ENCODE measurements around the gene KLF3.

The KLF3 gene

DNA sequence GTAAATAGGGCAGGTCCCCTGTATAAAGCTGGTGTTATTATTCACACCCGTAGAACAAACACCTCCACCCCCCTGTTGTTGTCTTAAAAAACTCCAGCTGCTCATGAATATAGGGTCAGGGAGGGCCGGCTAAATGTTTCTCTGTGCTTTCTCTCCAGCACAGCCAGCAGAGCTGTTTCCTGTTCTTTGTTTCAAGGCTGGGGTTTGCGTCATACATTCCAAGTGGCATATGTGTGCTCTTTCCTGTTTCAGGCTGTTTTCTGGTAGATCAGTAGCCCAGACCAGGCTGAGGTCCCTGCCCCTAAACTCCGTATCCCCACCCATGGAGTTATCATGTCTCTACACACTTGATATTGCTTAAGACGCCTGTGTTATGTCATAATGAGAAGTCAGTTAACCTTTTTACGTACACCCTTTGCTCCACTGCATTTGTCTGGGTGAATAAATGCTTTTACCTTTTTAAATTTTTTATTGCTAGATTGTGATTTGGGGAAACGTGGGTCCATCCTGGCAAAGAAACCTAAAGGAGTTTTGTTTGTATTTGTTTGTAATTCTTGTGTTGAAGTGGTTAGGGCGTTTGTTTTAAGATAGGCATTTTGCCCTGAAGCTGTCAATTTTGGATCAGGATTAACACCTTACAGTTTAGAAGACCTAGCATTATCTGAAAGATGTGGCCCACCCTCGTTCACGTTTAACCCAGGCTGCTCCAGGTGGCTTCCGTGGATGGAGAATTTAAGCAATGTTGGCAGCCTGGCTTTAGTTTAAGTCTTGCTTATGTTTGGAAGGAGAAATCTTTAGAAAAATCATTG, 3.3 kb downstream of the KLF3 start (continued):
- TF ChIP-seq ZNF707 (tag by site-specific recombination; IDR thresholded peaks at IDR 0.05) (no peak), ATF2 (tag by site-specific recombination; IDR thresholded peaks at IDR 0.05; ENCODE audit: low read depth) (0 out of 2 replicates have a peak, but pooled peaks have one; percentile 8), ZBTB11 (tag by site-specific recombination; conservative IDR thresholded peaks at IDR 0.05; ENCODE audit: low read depth) (no peak; the same call in 1 of the 2 replicates), ZBTB20 (tag by site-specific recombination; IDR thresholded peaks at IDR 0.05) (peak; percentile 33; the same call in 1 of the 2 replicates), ZNF521 (tag by site-specific recombination; IDR thresholded peaks at IDR 0.05) (no peak), PRDM10 (tag by site-specific recombination; IDR thresholded peaks at IDR 0.05) (peak; percentile 51), KLF17 (tag by site-specific recombination; IDR thresholded peaks at IDR 0.05) (peak; percentile 97), ZFHX2 (tag by site-specific recombination; conservative IDR thresholded peaks at IDR 0.05) (no peak), SP3 (tag by site-specific recombination; IDR thresholded peaks at IDR 0.05) (peak; percentile 38; the same call in 1 of the 2 replicates), KLF9 (tag by site-specific recombination; IDR thresholded peaks at IDR 0.05; ENCODE audit: low read depth) (no peak), GLI2 (tag by site-specific recombination; IDR thresholded peaks at IDR 0.05; ENCODE audit: borderline replicate concordance, low read depth) (no peak), ZBTB48 (tag by site-specific recombination; IDR thresholded peaks at IDR 0.05) (peak; percentile 58), ZNF664 (tag by site-specific recombination; IDR thresholded peaks at IDR 0.05) (no peak), ZNF660 (tag by site-specific recombination; IDR thresholded peaks at IDR 0.05) (peak; percentile 80), ZNF701 (tag by site-specific recombination; IDR thresholded peaks at IDR 0.05) (no peak), SP2 (tag by site-specific recombination; IDR thresholded peaks at IDR 0.05) (peak; percentile 49), PRDM4 (tag by site-specific recombination; IDR thresholded peaks at IDR 0.05) (no peak), ZNF654 (tag by site-specific recombination; IDR thresholded peaks at IDR 0.05; ENCODE audit: low read depth) (no peak), ZNF768 (tag by site-specific recombination; IDR thresholded peaks at IDR 0.05) (0 out of 2 replicates have a peak, but pooled peaks have one; percentile 14), ZXDB (tag by site-specific recombination; IDR thresholded peaks at IDR 0.05) (peak; percentile 34; the same call in 1 of the 2 replicates), SP7 (tag by site-specific recombination; IDR thresholded peaks at IDR 0.05) (peak; percentile 66; the same call in 1 of the 2 replicates), ZNF561 (tag by site-specific recombination; IDR thresholded peaks at IDR 0.05; ENCODE audit: borderline replicate concordance) (peak; percentile 23; the same call in 1 of the 2 replicates)
- TF ChIP-seq, protein P1, sequence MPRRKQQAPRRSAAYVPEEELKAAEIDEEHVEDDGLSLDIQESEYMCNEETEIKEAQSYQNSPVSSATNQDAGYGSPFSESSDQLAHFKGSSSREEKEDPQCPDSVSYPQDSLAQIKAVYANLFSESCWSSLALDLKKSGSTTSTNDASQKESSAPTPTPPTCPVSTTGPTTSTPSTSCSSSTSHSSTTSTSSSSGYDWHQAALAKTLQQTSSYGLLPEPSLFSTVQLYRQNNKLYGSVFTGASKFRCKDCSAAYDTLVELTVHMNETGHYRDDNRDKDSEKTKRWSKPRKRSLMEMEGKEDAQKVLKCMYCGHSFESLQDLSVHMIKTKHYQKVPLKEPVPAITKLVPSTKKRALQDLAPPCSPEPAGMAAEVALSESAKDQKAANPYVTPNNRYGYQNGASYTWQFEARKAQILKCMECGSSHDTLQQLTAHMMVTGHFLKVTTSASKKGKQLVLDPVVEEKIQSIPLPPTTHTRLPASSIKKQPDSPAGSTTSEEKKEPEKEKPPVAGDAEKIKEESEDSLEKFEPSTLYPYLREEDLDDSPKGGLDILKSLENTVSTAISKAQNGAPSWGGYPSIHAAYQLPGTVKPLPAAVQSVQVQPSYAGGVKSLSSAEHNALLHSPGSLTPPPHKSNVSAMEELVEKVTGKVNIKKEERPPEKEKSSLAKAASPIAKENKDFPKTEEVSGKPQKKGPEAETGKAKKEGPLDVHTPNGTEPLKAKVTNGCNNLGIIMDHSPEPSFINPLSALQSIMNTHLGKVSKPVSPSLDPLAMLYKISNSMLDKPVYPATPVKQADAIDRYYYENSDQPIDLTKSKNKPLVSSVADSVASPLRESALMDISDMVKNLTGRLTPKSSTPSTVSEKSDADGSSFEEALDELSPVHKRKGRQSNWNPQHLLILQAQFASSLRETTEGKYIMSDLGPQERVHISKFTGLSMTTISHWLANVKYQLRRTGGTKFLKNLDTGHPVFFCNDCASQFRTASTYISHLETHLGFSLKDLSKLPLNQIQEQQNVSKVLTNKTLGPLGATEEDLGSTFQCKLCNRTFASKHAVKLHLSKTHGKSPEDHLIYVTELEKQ (tag by site-specific recombination; IDR thresholded peaks at IDR 0.05; ENCODE audit: borderline replicate concordance), result no peak
